Measurements from ENCODE around the gene CIDEB.

The CIDEB gene

GRCh38 chr14:24290746-24291145, 17.0 kb downstream of the CIDEB start:
- no peak for DNase-seq

GRCh38 chr14:24289649-24290280, 18.0 kb downstream of the CIDEB start:
- DNase-seq, result peak; percentile 86

DNA sequence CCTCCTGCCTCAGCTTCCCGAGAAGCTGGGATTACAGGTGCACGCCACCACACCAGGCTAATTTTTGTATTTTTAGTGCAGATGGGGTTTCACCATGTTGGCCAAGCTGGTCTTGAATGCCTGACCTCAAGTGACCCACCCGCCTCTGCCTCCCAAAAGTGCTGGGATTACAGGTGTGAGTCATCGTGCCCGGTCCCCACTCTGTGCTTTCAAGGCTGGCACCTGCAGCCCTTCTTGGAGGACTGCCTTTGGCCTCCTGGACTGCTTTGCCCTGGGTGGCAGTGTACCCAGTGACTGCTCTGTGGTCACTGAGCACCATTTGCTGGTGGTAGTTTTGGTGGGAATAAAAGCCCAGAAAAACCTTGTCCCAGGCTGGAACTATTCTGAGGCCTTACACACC, 20.8 kb downstream of the CIDEB start:
- no peak for DNase-seq

DNA sequence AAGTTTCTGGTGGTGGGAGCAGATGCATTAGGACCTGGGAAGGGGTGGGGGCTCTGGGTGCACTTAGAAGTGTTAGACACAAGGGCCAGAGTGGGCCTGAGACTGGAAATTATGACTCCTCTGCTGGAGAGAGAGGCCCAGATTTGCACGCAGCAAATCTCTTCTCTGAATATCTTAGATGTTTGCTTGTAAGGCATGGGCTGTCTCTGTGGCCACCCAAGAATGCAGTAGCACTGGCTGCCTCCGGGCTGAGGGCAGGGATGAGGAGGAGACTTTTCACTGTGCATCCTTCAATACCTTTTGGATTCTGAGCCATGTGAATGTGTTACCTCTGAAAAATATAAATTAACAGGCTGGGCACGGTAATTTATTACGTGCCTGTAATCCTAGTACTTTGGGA, 22.4 kb downstream of the CIDEB start:
- no peak for DNase-seq

DNA sequence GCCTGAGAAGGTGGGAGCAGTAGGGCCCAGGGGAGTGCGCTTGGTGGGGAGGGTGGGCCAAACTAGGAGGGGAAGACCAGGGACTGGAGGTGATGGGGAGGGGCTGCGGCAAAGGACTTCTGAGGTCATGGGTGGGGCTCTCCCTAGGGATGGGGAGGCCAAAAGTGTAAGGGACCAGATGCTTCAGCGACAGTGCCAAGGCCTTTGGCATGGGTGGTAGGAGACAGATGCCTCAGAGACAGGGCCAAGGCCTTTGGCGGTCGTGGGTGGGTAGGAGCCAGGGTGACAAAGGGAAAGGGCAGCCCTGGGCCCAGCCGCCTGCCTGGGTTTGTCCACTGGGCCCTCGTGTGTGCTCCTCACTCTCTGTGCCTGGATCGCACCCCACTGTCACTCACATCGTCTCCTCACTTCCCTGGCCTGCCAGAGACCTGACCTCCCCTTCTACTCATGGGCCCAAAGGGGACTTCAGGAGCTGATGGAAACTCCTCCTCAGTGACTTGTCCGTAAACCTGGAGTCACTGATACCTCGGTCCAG, 23.2 kb downstream of the CIDEB start:
- no peak for DNase-seq

DNA sequence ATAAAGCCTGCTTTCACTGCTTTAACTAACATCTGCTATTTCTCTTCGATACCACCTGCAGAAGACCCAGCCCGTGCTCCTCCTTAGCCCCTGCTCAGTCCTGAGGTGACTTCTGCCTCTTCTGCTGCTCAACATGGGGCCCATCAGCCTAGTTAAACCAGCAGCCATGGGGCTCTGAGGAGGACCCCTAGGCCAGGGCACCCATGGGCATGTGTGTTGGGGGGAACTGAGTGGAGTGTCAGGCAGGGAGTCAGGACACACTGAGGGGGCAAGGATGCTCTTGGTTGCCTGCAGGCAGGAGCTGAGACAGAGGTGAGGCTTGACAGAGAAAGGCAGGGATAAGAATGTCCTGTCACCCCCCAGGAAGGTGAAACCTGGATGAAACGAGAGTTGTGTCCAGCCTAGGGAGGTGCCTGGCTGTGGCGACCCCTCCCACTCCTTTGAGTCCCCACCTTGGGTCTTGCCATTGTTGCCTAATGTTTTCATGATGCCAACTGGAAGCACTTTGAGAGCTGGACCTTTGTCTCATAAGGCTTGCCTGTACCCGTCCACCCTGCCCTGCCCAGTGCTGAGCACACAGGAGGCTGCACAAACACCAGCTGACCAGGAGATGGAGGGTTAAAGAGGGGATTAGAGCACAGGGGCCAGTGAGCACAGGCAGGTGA, 23.8 kb downstream of the CIDEB start:
- DNase-seq, result no peak

GRCh38 chr14:24282736-24283135, 25.0 kb downstream of the CIDEB start:
- no peak for DNase-seq

- no peak for DNase-seq
Observed at GRCh38 chr14:24281636-24282035, 26.1 kb downstream of the CIDEB start.

GRCh38 chr14:24280797-24281460, 26.8 kb downstream of the CIDEB start:
- DNase-seq, result no peak

DNA sequence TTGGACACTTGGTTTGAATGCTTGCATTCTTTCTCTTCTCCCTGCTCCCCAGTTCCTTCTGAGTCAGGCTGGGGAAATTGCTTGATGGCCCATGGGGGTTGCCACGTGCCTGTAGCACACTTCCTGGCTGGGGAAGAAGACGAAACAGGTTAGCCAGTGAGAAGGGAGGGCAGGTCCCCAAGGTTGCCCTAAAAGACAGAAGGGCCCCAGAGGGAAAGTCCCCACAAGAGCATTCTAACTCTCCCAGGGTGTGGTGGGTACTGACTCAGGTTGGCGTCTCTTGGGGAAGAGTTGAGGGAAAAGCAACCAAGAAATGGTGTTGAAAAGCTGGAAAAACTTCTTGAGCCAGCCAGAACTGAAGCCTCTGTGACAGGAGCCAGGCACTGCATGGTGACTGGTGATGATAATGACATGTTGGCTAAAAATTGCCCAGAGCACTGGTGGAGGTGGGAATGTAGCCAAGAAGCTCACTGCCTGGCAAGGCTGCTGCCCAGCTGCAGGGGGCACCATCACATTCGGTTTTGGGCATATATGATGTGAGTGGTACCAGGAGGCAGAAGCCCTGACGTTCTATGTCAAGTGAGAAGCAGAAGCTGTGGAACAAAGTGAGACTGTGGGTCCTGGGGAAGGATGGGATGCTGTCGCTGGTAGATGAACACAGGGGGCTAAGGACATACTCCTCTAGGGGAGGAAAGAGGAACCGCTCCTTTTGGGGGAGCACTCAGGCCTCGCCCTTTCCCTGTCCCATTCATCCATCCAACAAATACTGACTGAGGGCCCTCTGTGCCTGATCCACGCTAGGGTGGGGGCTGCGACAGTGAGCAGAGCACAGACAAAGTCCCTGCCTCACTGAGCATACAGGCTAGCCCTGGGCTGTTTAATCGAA, 28.2 kb downstream of the CIDEB start:
- peak; percentile 74 for DNase-seq

DNA sequence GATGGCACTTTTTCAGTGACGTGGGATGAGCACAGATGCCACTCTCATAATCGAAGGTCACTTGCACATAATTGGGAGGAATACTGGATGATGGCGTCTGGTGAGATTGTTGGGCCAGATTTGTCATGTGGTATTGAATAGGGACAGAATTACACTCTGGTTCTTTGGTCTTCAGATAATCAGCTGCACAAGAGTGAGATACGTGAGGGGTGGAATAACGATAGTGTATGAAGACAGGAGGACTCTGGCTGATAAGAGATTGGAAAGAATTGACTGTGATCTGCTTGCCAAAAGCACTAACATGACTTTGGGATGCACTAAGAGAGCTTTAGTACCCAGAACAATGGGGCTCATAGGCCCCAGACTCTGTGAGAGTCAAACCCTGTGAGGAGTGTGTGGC, 29.4 kb downstream of the CIDEB start:
- DNase-seq, result no peak

GRCh38 chr14:24277606-24278321, 30.0 kb downstream of the CIDEB start:
- DNase-seq, result no peak

DNA sequence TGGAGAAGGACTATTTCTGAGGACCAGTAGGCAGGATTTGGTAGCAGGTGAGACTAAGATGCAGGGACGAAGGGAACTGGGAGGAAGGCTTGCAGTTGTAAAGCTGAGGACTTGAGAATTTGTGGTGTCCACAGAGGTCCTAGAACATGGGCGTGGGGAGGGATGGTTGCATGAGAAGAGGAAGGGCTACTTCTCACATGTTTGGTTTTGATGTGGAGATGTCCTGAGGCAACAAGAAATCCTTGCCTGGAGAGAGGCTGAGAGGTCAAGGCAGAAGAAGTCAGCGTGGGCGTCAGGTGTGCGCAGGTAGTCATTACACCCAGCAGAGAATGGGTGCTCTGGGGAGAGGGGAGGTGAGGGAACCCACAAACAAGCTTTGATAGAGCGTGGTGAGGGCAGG, 30.7 kb downstream of the CIDEB start:
- DNase-seq, result no peak

- DNase-seq, result peak; percentile 92
Observed at GRCh38 chr14:24274101-24274543, 33.7 kb downstream of the CIDEB start.

DNA sequence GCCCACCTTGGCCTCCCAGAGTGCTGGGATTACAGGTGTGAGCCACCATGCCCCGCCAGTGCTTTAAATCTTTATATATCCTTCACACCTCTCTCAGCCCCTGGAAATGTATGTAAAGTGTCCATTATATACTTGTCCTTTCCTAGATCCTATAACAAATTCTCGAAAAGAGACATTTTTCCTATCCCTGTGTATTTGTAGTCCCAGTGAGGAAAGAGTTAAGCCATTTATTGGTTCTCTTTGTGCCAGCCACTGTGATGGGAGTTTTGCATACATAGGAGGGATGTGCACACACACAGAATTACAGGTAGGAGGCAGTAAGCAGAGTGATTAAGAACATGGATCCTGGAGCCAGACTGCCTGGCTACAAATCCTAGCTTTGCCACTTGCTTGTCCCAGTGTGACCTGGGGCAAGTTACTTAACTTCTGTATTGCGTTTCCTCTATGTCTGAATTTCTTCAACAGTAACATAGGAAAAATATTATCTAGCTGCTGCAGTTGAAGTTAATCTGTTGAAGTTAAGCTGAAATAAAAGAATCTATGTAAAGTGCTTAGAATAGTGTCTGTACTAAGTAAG, 34.3 kb downstream of the CIDEB start:
- DNase-seq, result no peak

DNA sequence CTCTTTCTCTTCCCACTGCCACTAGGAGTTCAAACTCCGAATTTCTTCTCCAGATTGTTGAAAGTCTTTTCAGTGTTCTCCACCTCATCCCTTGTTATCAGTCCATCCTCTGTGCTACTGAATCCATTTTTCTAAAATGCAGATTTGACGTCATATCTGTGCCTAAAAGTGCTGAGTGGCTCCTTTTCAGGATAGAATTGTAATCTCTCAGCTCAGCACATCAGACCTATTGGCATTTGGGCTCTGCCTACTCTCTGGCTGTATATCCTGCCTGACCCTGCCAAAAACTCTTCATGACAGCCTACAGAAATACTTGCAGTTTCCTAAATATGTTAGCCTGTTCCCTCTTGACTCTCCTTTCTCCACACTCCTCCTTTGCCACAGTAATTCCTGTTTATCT, 35.3 kb downstream of the CIDEB start:
- DNase-seq, result no peak

- DNase-seq, result no peak
Observed at GRCh38 chr14:24271834-24272263, 35.9 kb downstream of the CIDEB start.

DNA sequence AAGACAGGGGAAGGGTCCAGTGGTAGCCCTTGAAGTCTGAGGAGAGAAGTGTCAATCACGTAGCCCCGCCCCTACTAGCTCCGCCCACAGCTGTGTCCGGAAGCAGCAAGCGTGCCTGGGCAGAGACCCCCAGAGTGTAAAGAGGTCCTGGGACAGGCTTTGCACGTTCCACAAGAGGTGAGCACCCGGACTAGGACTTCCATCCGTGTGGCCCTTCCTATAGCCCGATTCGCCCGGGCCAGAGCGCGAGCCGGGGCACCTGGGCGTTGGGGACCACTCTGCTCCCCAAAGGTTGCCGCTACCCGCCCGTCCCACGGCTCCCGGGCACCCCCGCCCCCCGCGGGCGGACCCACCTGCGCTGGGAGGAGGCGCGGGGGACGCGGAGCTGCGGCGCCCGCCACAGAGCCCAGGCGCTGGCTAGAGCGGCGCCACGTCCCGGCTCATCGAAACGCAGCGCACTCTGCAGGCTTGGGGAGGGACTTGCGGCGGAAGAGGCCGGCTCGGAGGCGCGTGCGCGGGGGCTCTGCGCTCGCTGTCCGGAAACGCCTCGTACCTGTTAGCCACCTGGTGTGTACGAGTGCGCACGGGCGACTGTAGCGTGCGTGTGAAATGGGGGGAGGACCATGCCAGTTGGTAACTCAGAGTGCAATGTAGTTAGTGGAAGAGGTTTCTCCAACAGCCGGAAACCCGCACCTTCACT, 36.5 kb downstream of the CIDEB start, which contains the start of gene RABGGTA:
TSS of gene RABGGTA (minus strand) at position 464 of the 700 bp plus-strand sequence. CDS start 482 bp downstream, outside the sequence.
- peak; percentile 92 for DNase-seq

DNA sequence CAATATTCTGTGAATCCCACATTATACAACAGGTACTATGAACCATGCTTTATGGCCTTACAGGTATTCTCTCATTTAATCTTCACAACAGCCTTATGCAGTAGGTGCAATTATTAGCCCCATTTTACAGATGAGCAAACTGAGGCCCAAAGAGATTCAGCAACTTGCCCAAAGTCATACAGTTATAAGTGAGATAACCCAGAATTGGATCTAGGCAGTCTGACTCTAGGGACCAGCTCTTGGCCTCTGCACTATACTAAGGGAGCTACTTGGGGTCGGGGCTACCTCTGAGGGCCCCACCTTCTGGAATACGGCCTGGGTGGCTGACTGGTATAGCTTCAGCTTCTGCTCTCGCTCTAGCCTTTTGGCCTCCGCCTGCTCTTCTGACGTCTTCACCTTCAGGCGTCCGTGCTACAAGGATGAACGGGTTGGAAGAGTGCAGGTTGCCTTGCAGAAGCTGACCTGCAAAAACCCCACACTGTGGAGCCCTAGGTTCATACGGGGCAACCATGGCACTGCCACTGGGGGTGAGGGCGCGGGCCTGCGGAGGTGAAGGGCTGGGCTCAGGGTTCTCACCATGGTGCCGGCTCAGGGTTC, 37.1 kb downstream of the CIDEB start:
- DNase-seq, result no peak

- no peak for DNase-seq
Observed at GRCh38 chr14:24269910-24270536, 37.8 kb downstream of the CIDEB start.
